Mesenchymal stem cell (in vitro differentiated cells and primary cell): ENCODE measurements around the gene MTFMT.
"Not testable (repeated sequence)": the region's sequence is repeated elsewhere in the genome, so short reads cannot be mapped to it uniquely, and the experiment has no call there.

Experiments
- DNase-seq: peaks from one replicate; pipeline ENCODE4 v3.0.0-alpha.2; 2013
- H2AFZ ChIP-seq: one replicate; pipeline ENCODE4 v1.6.1; 2013; ENCODE audit warnings: low read depth, mild to moderate bottlenecking, control low read depth, inconsistent platforms, low read length, moderate library complexity
- H2AK5ac ChIP-seq: 2 replicates; pipeline ENCODE4 v1.6.1; 2013; ENCODE audit warnings: low read length, moderate library complexity, mild to moderate bottlenecking, inconsistent platforms; ENCODE audit not compliant: severe bottlenecking
- H2BK120ac ChIP-seq: one replicate; pipeline ENCODE4 v1.6.1; 2013; ENCODE audit warnings: low read depth, mild to moderate bottlenecking, inconsistent platforms, low read length, moderate library complexity
- H2BK12ac ChIP-seq, 2 experiments: one replicate each; pipeline ENCODE4 v1.6.1; 2013; ENCODE audit warnings: inconsistent platforms in 2 of 2, low read length in 2 of 2, mild to moderate bottlenecking in 2 of 2, moderate library complexity in 2 of 2, control low read depth in 1 of 2
- H2BK15ac ChIP-seq: one replicate; pipeline ENCODE4 v1.6.1; 2013; ENCODE audit warnings: mild to moderate bottlenecking, low read depth, inconsistent platforms; ENCODE audit not compliant: poor library complexity, severe bottlenecking
- H2BK5ac ChIP-seq: 2 replicates; pipeline ENCODE4 v1.6.1; 2013; ENCODE audit warnings: low read depth, mild to moderate bottlenecking, low read length, control low read depth, inconsistent platforms; ENCODE audit not compliant: poor library complexity, severe bottlenecking
- H3K14ac ChIP-seq, 2 experiments: one replicate each; pipeline ENCODE4 v1.6.1; 2013; ENCODE audit warnings: inconsistent platforms in 2 of 2, low read length in 2 of 2, control low read depth in 1 of 2, mild to moderate bottlenecking in 1 of 2, moderate library complexity in 1 of 2
- H3K18ac ChIP-seq, 2 experiments: one replicate each; pipeline ENCODE4 v1.6.1; 2013; ENCODE audit warnings: inconsistent platforms in 2 of 2, low read length in 2 of 2, control low read depth in 1 of 2, low read depth in 1 of 2, mild to moderate bottlenecking in 1 of 2
- H3K23ac ChIP-seq, 2 experiments: one replicate each; pipeline ENCODE4 v1.6.1; 2013; ENCODE audit warnings: inconsistent platforms in 2 of 2, low read length in 2 of 2, mild to moderate bottlenecking in 2 of 2, moderate library complexity in 2 of 2, control low read depth in 1 of 2
- H3K27ac ChIP-seq: 2 replicates; pipeline ENCODE4 v1.5.1; 2013; ENCODE audit warnings: mild to moderate bottlenecking, moderate library complexity, low read length, control low read depth, inconsistent platforms; ENCODE audit not compliant: poor library complexity, severe bottlenecking
- H3K27me3 ChIP-seq, 2 experiments: 2 replicates each; pipeline versions ENCODE4 v1.6.1 to v1.7.0; 2013; ENCODE audit warnings: low read length in 2 of 2, mild to moderate bottlenecking in 2 of 2, moderate library complexity in 2 of 2, control low read depth in 1 of 2, inconsistent platforms in 1 of 2; ENCODE audit not compliant: control insufficient read depth in 1 of 2, insufficient read depth in 1 of 2
- H3K36me3 ChIP-seq, 2 experiments: 2 replicates each; pipeline versions ENCODE4 v1.6.1 to v1.7.0; 2013; ENCODE audit warnings: low read length in 2 of 2, control low read depth in 1 of 2, inconsistent platforms in 1 of 2, low read depth in 1 of 2, mild to moderate bottlenecking in 1 of 2; ENCODE audit not compliant: insufficient read depth in 2 of 2, control insufficient read depth in 1 of 2
- H3K4ac ChIP-seq, 2 experiments: one replicate each; pipeline ENCODE4 v1.6.1; 2013; ENCODE audit warnings: inconsistent platforms in 2 of 2, low read length in 2 of 2, mild to moderate bottlenecking in 2 of 2, moderate library complexity in 2 of 2, control low read depth in 1 of 2, low read depth in 1 of 2
- H3K4me1 ChIP-seq: 2 replicates; pipeline ENCODE4 v1.6.1; 2013; ENCODE audit warnings: low read depth, low read length, control low read depth; ENCODE audit not compliant: control insufficient read depth, insufficient read depth
- H3K4me2 ChIP-seq: 2 replicates; pipeline ENCODE4 v1.6.1; 2013; ENCODE audit warnings: low read length, mild to moderate bottlenecking, inconsistent platforms; ENCODE audit not compliant: poor library complexity, severe bottlenecking
- H3K4me3 ChIP-seq, 2 experiments: 2 replicates each; pipeline versions ENCODE4 v1.5.1 to v1.7.0; 2013; ENCODE audit warnings: low read length in 2 of 2, mild to moderate bottlenecking in 2 of 2, control low read depth in 1 of 2, low read depth in 1 of 2; ENCODE audit not compliant: insufficient read depth in 1 of 2
- H3K79me1 ChIP-seq: replicated peaks from 2 replicates; pipeline ENCODE4 v1.6.1; 2013; ENCODE audit warnings: mild to moderate bottlenecking, control low read depth, low read length, inconsistent platforms; ENCODE audit not compliant: poor library complexity, severe bottlenecking
- H3K9ac ChIP-seq: 2 replicates; pipeline ENCODE4 v1.7.0; 2013; ENCODE audit warnings: mild to moderate bottlenecking, low read length, moderate library complexity
- H3K9me3 ChIP-seq: 2 replicates; pipeline ENCODE4 v1.7.0; 2013; ENCODE audit warnings: mild to moderate bottlenecking, low read length; ENCODE audit not compliant: control insufficient read depth
- H4K8ac ChIP-seq: one replicate; pipeline ENCODE4 v1.6.1; 2013; ENCODE audit warnings: inconsistent platforms, mild to moderate bottlenecking, low read length, moderate library complexity
- H4K91ac ChIP-seq: one replicate; pipeline ENCODE4 v1.6.1; 2013; ENCODE audit warnings: mild to moderate bottlenecking, low read length, inconsistent platforms
- WGBS: methylation state at CpG from one replicate; pipeline ENCODE4 v1.1.7; 2013; ENCODE audit warnings: mixed read lengths; 5-methylcytosine and 5-hydroxymethylcytosine counted together

The MTFMT gene

GRCh38 chr15:65076486-65077290, 47.2 kb upstream of the MTFMT start, which contains the start of gene KBTBD13:
TSS of gene KBTBD13 (plus strand) at chr15:65076746. CDS start at chr15:65076816, 70 bp downstream.
- H3K4me3 ChIP-seq, result no peak within 1 kb of the TSS
- H3K9ac ChIP-seq, result no peak within 1 kb of the TSS
- peaks cover 43 to 49% of the 10 kb centered on the region in 2 experiments for H3K27me3 ChIP-seq
- H2BK5ac ChIP-seq, result no peak within 1 kb of the TSS
- H2AK5ac ChIP-seq, result no peak within 1 kb of the TSS
- no peaks in the 10 kb centered on the region for H3K79me1 ChIP-seq
- no peak within 1 kb of the TSS for H2AFZ ChIP-seq
- H3K4me2 ChIP-seq, result no peak within 1 kb of the TSS
- H3K9me3 ChIP-seq, result no peaks in the 10 kb centered on the region
- H3K14ac ChIP-seq, result peak within 1 kb of the TSS in 1 of 2 experiments; percentile 90
- H3K18ac ChIP-seq, result peak within 1 kb of the TSS in 1 of 2 experiments; percentile 56
- H3K4ac ChIP-seq, result no peak within 1 kb of the TSS
- no peak within 1 kb of the TSS for H4K8ac ChIP-seq
- 97% methylated on average over 73 of the region's 73 CpGs for WGBS
- H2BK120ac ChIP-seq, result no peak within 1 kb of the TSS
- H2BK15ac ChIP-seq, result peak within 1 kb of the TSS; percentile 55
- peaks cover 4% of the 10 kb centered on the region for H3K4me1 ChIP-seq
- H3K36me3 ChIP-seq, result no peaks in the 10 kb centered on the region
- H4K91ac ChIP-seq, result peak within 1 kb of the TSS; percentile 48
- H2BK12ac ChIP-seq, result peak within 1 kb of the TSS in 1 of 2 experiments; percentile 55
- DNase-seq, result no peak
- no peak within 1 kb of the TSS for H3K27ac ChIP-seq
- H3K23ac ChIP-seq, result no peak within 1 kb of the TSS

GRCh38 chr15:65075607-65076395, 46.4 kb upstream of the MTFMT start:
- H3K4me1 ChIP-seq, H3K9me3 ChIP-seq, H2BK120ac ChIP-seq, H2AFZ ChIP-seq, H3K79me1 ChIP-seq, H3K4me2 ChIP-seq, H3K23ac ChIP-seq, DNase-seq, H2BK12ac ChIP-seq, H3K18ac ChIP-seq, H3K14ac ChIP-seq, H3K4me3 ChIP-seq, H4K91ac ChIP-seq, H3K36me3 ChIP-seq, H3K4ac ChIP-seq, H3K27ac ChIP-seq, H4K8ac ChIP-seq, H2AK5ac ChIP-seq, H2BK5ac ChIP-seq, H2BK15ac ChIP-seq, H3K9ac ChIP-seq: not testable (repeated sequence)
- H3K27me3 ChIP-seq, result peaks cover 40 to 43% of the 10 kb centered on the region in 2 experiments
- WGBS, result 51% methylated on average over 11 of the region's 12 CpGs

- not testable (repeated sequence) for H4K91ac ChIP-seq, H3K4me2 ChIP-seq, H2BK15ac ChIP-seq, H3K9ac ChIP-seq, H2AFZ ChIP-seq, H3K79me1 ChIP-seq, H2AK5ac ChIP-seq, H3K4ac ChIP-seq, H3K4me3 ChIP-seq, H3K14ac ChIP-seq, H3K4me1 ChIP-seq, H3K9me3 ChIP-seq, H2BK5ac ChIP-seq, H2BK12ac ChIP-seq, H4K8ac ChIP-seq, H3K36me3 ChIP-seq, H3K23ac ChIP-seq, H3K18ac ChIP-seq, H2BK120ac ChIP-seq, DNase-seq, H3K27ac ChIP-seq
- peaks cover 35 to 48% of the 10 kb centered on the region in 2 experiments for H3K27me3 ChIP-seq
- WGBS, result 100% methylated on average over 8 of the region's 22 CpGs
These were observed 45.5 kb upstream of the MTFMT start for GRCh38 chr15:65074946-65075345.

- WGBS, result 90% methylated on average over 3 of the region's 3 CpGs
- Histone ChIP-seq H3K4me3 (no peak overlapping the region), H3K4me1 (peaks cover 12% of the 10 kb centered on the region), H3K4ac (no peak overlapping the region), H2AK5ac (no peak overlapping the region), H4K8ac (no peak overlapping the region), H2BK12ac (peak overlapping the region in 1 of 2 experiments; percentile 92), H3K4me2 (no peak overlapping the region), H3K14ac (no peak overlapping the region), H3K23ac (no peak overlapping the region), H3K27me3 (peaks cover 12 to 47% of the 10 kb centered on the region in 2 experiments), H2BK5ac (no peak overlapping the region), H2BK15ac (no peak overlapping the region), H4K91ac (no peak overlapping the region), H3K18ac (peak overlapping the region in 1 of 2 experiments; percentile 72), H3K9ac (no peak overlapping the region), H3K9me3 (no peaks in the 10 kb centered on the region), H3K36me3 (no peaks in the 10 kb centered on the region), H3K27ac (no peak overlapping the region), H2BK120ac (no peak overlapping the region), H3K79me1 (no peaks in the 10 kb centered on the region), H2AFZ (no peak overlapping the region)
- DNase-seq, result no peak
These were observed 43.2 kb upstream of the MTFMT start for GRCh38 chr15:65072617-65073016.
